IMR-90 (cell line): ENCODE results near the gene SLC38A1. TPM values are rescaled to one million over a fixed set of nuclear protein-coding genes. Genes with fewer than 3 reads are reported as not detected.

Experiments used
- ATAC-seq: fragments of 200-7000 bp; cut with Tn5 transposase; 2 replicates; pipeline ENCODE4 v1.9.1; 2020; ENCODE audit warnings: low read depth, mild to moderate bottlenecking, moderate library complexity
- BruUV-seq: library from RNA; stranded (reverse); fragments of 400-500 nt; replicated peaks from 2 replicates; lab custom pipeline; 2021; lab: Mats Ljungman, UMichigan
- CTCF ChIA-PET: fragments of 300-600 bp; formaldehyde crosslinking; extraction: SDS; loops from one replicate; lab custom pipeline; 2021; ENCODE audit warnings: antibody characterized with exemption; lab: Yijun Ruan, JAX
- POLR2A ChIA-PET: fragments of 300-600 bp; sonication (Branson Sonifier 250); formaldehyde crosslinking; loops from one replicate; lab custom pipeline; 2022; ENCODE audit warnings: antibody characterized with exemption; ENCODE audit not compliant: unreplicated experiment; lab: Charles Lee
- DNase-seq: peaks from one replicate; pipeline ENCODE4 v3.0.0; 2013
- H2AFZ ChIP-seq: replicated peaks from 2 replicates; pipeline ENCODE3; 2013; ENCODE audit warnings: low read length, mild to moderate bottlenecking; ENCODE audit not compliant: poor library complexity
- H2AK5ac ChIP-seq: 2 replicates; pipeline ENCODE4 v1.6.1; 2013; ENCODE audit warnings: low read depth, low read length, inconsistent platforms
- H2AK9ac ChIP-seq: replicated peaks from 2 replicates; pipeline ENCODE3; 2013; ENCODE audit warnings: mild to moderate bottlenecking, low read depth, low read length, moderate library complexity; ENCODE audit not compliant: poor library complexity
- H2BK120ac ChIP-seq: 2 replicates; pipeline ENCODE4 v1.6.1; 2013; ENCODE audit warnings: low read depth, low read length, inconsistent platforms
- H2BK15ac ChIP-seq: 3 replicates; pipeline ENCODE4 v1.6.1; 2013; ENCODE audit warnings: low read depth, low read length, inconsistent platforms
- H2BK20ac ChIP-seq: 2 replicates; pipeline ENCODE4 v1.6.1; 2013; ENCODE audit warnings: low read depth, mild to moderate bottlenecking, inconsistent platforms, low read length, moderate library complexity
- H2BK5ac ChIP-seq: 2 replicates; pipeline ENCODE4 v1.6.1; 2013; ENCODE audit warnings: mild to moderate bottlenecking, low read depth, low read length, inconsistent platforms; ENCODE audit not compliant: poor library complexity, severe bottlenecking
- H3K14ac ChIP-seq: replicated peaks from 2 replicates; pipeline ENCODE4 v1.6.1; 2013; ENCODE audit warnings: low read depth, low read length, inconsistent platforms
- H3K18ac ChIP-seq: 2 replicates; pipeline ENCODE4 v1.6.1; 2013; ENCODE audit warnings: low read depth, low read length, control low read depth
- H3K23ac ChIP-seq: 2 replicates; pipeline ENCODE4 v1.6.1; 2013; ENCODE audit warnings: low read depth, low read length, inconsistent platforms
- H3K27ac ChIP-seq: 2 replicates; pipeline ENCODE4 v1.5.1; 2013; ENCODE audit warnings: mild to moderate bottlenecking, control low read depth, low read length; ENCODE audit not compliant: insufficient read depth
- H3K27me3 ChIP-seq: 2 replicates; pipeline ENCODE4 v1.6.1; 2013; ENCODE audit warnings: low read length; ENCODE audit not compliant: control insufficient read depth, insufficient read depth
- H3K36me3 ChIP-seq: 2 replicates; pipeline ENCODE4 v1.6.1; 2013; ENCODE audit warnings: low read length, mixed read lengths; ENCODE audit not compliant: control insufficient read depth, insufficient read depth
- H3K4ac ChIP-seq: 2 replicates; pipeline ENCODE4 v1.6.1; 2013; ENCODE audit warnings: low read depth, low read length, inconsistent platforms
- H3K4me1 ChIP-seq: 2 replicates; pipeline ENCODE4 v1.6.1; 2013; ENCODE audit warnings: low read length, mixed read lengths; ENCODE audit not compliant: control insufficient read depth, insufficient read depth
- H3K4me2 ChIP-seq: 2 replicates; pipeline ENCODE4 v1.6.1; 2013; ENCODE audit warnings: low read depth, mild to moderate bottlenecking, control low read depth, low read length, moderate library complexity
- H3K4me3 ChIP-seq: 2 replicates; pipeline ENCODE4 v1.5.1; 2013; ENCODE audit warnings: low read depth, mild to moderate bottlenecking, control low read depth, low read length, moderate library complexity; ENCODE audit not compliant: insufficient read depth
- H3K56ac ChIP-seq: 2 replicates; pipeline ENCODE4 v1.6.1; 2013; ENCODE audit warnings: low read length, inconsistent platforms; ENCODE audit not compliant: insufficient read depth; ENCODE audit errors: extremely low read depth
- H3K79me1 ChIP-seq, 2 experiments: 2 replicates each; pipeline ENCODE4 v1.6.1; 2013; ENCODE audit warnings: low read length in 2 of 2, inconsistent platforms in 1 of 2, low read depth in 1 of 2
- H3K9ac ChIP-seq: 2 replicates; pipeline ENCODE4 v1.6.1; 2013; ENCODE audit warnings: low read depth, low read length, control low read depth
- H3K9me1 ChIP-seq: 2 replicates; pipeline ENCODE4 v1.6.1; 2013; ENCODE audit warnings: low read length, inconsistent platforms; ENCODE audit not compliant: insufficient read depth
- H3K9me3 ChIP-seq: 2 replicates; pipeline ENCODE4 v1.6.1; 2013; ENCODE audit warnings: low read length; ENCODE audit not compliant: control insufficient read depth, insufficient read depth
- H4K20me1 ChIP-seq: 2 replicates; pipeline ENCODE4 v1.6.1; 2013; ENCODE audit warnings: low read length, inconsistent platforms; ENCODE audit not compliant: insufficient read depth
- H4K5ac ChIP-seq: 2 replicates; pipeline ENCODE4 v1.6.1; 2013; ENCODE audit warnings: mild to moderate bottlenecking, low read depth, low read length, control low read depth
- H4K8ac ChIP-seq, 2 experiments: 2 replicates each; pipeline ENCODE4 v1.6.1; 2013; ENCODE audit warnings: low read depth in 2 of 2, low read length in 2 of 2, control low read depth in 1 of 2, inconsistent platforms in 1 of 2
- H4K91ac ChIP-seq: 2 replicates; pipeline ENCODE4 v1.6.1; 2013; ENCODE audit warnings: low read depth, low read length, inconsistent platforms; ENCODE audit not compliant: insufficient read depth
- MAZ ChIP-seq: IDR thresholded peaks from 2 replicates; pipeline ENCODE4 v1.6.1; 2012; ENCODE audit warnings: low read depth, mild to moderate bottlenecking, low read length, improper control_type of control experiment, moderate library complexity, borderline replicate concordance
- NFE2L2 ChIP-seq: fragments of 150-350 bp; IDR thresholded peaks from 2 replicates; pipeline ENCODE4 v1.6.1; 2016; ENCODE audit warnings: low read depth, mild to moderate bottlenecking, low read length
- POLR2A ChIP-seq: IDR thresholded peaks from 2 replicates; pipeline ENCODE4 v1.6.1; 2012; ENCODE audit warnings: mild to moderate bottlenecking, low read depth, low read length
- RAD21 ChIP-seq: IDR thresholded peaks from 2 replicates; pipeline ENCODE4 v1.6.1; 2012; ENCODE audit warnings: low read length, improper control_type of control experiment
- RFX5 ChIP-seq: IDR thresholded peaks from 2 replicates; pipeline ENCODE4 v1.8.0; 2012; ENCODE audit warnings: low read depth, mild to moderate bottlenecking, low read length, moderate library complexity
- WGBS, 2 experiments: methylation state at CpG; one replicate each; pipeline versions ENCODE4 v1.1.5 to v1.1.7; 2013; ENCODE audit warnings: missing lambda C conversion rate in 2 of 2; ENCODE audit not compliant: insufficient read length in 1 of 2; ENCODE audit errors: extremely low coverage in 2 of 2; 5-methylcytosine and 5-hydroxymethylcytosine counted together
- dilution Hi-C: fragments of 300-500 bp; cut with HindIII; formaldehyde crosslinking; loops from one replicate; pipeline ENCODE4 v1.14.3; 2018; ENCODE audit warnings: low sequenced_read_pairs; ENCODE audit not compliant: unreplicated experiment
- in situ Hi-C: fragments of 300-500 bp; cut with MboI; formaldehyde crosslinking; loops from 3 replicates; pipeline ENCODE4 v1.14.3; 2019; ENCODE audit warnings: low sequenced_read_pairs, inconsistent platforms, mixed read lengths
- intact Hi-C: fragments of 100-400 bp; cut with micrococcal nuclease; formaldehyde crosslinking; loops from 2 replicates; pipeline ENCODE4 v1.10.0; 2022
- polyA plus RNA-seq, 3 experiments: library from polyadenylated mRNA; depleted of rRNA; stranded (reverse); fragments of >200 nt; gene quantifications; 2 replicates each; pipeline ENCODE4 v1.2.3, GENCODE V29; 2012; ENCODE audit warnings: low replicate concordance in 1 of 3
- total RNA-seq: library from RNA; depleted of rRNA; stranded (reverse); fragments of >200 nt; gene quantifications from 2 replicates; pipeline ENCODE4 v1.2.3, GENCODE V29; 2012

Gene SLC38A1
- total and polyA plus RNA-seq, 2 of the 4 experiments (the other 2 are of a cell fraction) = 22.8 to 61.5 TPM

DNA sequence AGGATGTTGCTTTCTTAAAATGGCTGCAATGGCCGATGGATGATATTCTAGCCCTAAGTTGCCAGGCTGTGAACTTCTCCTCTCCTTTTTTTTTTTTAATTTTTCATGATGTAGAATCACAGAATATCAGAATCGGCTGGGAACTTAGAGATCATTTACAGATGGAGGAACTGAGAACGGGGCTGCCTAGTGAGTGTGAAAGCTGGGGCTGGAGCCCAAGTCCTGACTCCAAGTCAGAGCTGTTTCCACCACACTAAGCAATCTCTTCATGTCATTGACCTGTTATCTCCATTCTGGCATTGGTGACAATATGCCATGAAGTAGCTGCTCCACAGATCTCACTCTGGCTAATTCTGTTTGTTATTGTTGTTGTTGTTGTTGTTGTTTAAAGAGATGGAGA is 121.7 kb downstream of the SLC38A1 start:
- intact Hi-C loops = no loop called here
- no peak overlapping the region for H3K56ac ChIP-seq

More for the DNA sequence above, 121.7 kb downstream of the SLC38A1 start:
- no peak overlapping the region for H2BK120ac ChIP-seq
- H4K5ac ChIP-seq = no peak overlapping the region
- no peak for DNase-seq
- no peak overlapping the region for H2BK20ac ChIP-seq
- H3K79me1 ChIP-seq = no peaks in the 10 kb centered on the region
- WGBS, 2 experiments = no CpG with 5 or more reads among the region's 3 CpGs
- H3K27me3 ChIP-seq = peaks cover 7% of the 10 kb centered on the region; the same call in 1 of the 2 replicates
- no peak overlapping the region for H2BK15ac ChIP-seq
- H2AK9ac ChIP-seq = no peak overlapping the region
- H3K9me3 ChIP-seq = no peaks in the 10 kb centered on the region
- TF ChIP-seq POLR2A = no peak
- no peak for TF ChIP-seq RAD21
- no peak for TF ChIP-seq MAZ
- no peak for TF ChIP-seq RFX5
- no peak for TF ChIP-seq NFE2L2
- no peak overlapping the region for H3K18ac ChIP-seq
- H3K4me3 ChIP-seq = no peak overlapping the region
- in situ Hi-C loops = no loop called here
- H3K4me2 ChIP-seq = no peak overlapping the region
- H3K9me1 ChIP-seq = no peaks in the 10 kb centered on the region
- H4K20me1 ChIP-seq = no peaks in the 10 kb centered on the region
- H2BK5ac ChIP-seq = no peak overlapping the region
- H2AK5ac ChIP-seq = no peak overlapping the region
- no peaks in the 10 kb centered on the region for H3K36me3 ChIP-seq
- no peak overlapping the region for H4K8ac ChIP-seq
- no peak overlapping the region for H3K14ac ChIP-seq
- CTCF ChIA-PET = no interaction called here
- H3K9ac ChIP-seq = no peak overlapping the region
- ATAC-seq = no peak
- H3K4ac ChIP-seq = no peak overlapping the region
- H3K27ac ChIP-seq = no peak overlapping the region
- no peak overlapping the region for H2AFZ ChIP-seq
- dilution Hi-C loops = no loop called here
- POLR2A ChIA-PET = no interaction called here
- no TSS peak for BruUV-seq
- H3K23ac ChIP-seq = no peak overlapping the region
- no peaks in the 10 kb centered on the region for H3K4me1 ChIP-seq
- H4K91ac ChIP-seq = no peak overlapping the region
